NCI-H2107 (cell line): Measurements from ENCODE around the gene CPNE4.
A peak's percentile ranks its signal among the peaks of the same experiment; 100 is the strongest.

Experiments
- DNase-seq: peaks from one replicate; lab custom pipeline; 2025; lab: John Stamatoyannopoulos, UW

The CPNE4 gene

GRCh38 chr3:131796558-131797198, 238.1 kb downstream of the CPNE4 start:
- no peak for DNase-seq

- DNase-seq = no peak
Observed at GRCh38 chr3:131796111-131796510, 238.7 kb downstream of the CPNE4 start.

GRCh38 chr3:131795390-131796090, 239.3 kb downstream of the CPNE4 start:
- DNase-seq = no peak

- peak; percentile 30 for DNase-seq
Observed at GRCh38 chr3:131794766-131795388, 239.9 kb downstream of the CPNE4 start.

- no peak for DNase-seq
Observed at GRCh38 chr3:131793870-131794269, 240.9 kb downstream of the CPNE4 start.

GRCh38 chr3:131789188-131789587, 245.6 kb downstream of the CPNE4 start:
- no peak for DNase-seq

- DNase-seq = no peak
Observed at GRCh38 chr3:131786386-131786785, 248.4 kb downstream of the CPNE4 start.

- DNase-seq = no peak
Observed at GRCh38 chr3:131782751-131783150, 252.1 kb downstream of the CPNE4 start.

- DNase-seq = no peak
Observed at GRCh38 chr3:131778526-131778925, 256.3 kb downstream of the CPNE4 start.

GRCh38 chr3:131775650-131776049, 259.2 kb downstream of the CPNE4 start:
- no peak for DNase-seq

GRCh38 chr3:131772269-131773026, 262.4 kb downstream of the CPNE4 start:
- DNase-seq = no peak

GRCh38 chr3:131762981-131763564, 271.7 kb downstream of the CPNE4 start:
- DNase-seq = no peak

- no peak for DNase-seq
Observed at GRCh38 chr3:131756405-131756804, 278.4 kb downstream of the CPNE4 start.

- DNase-seq = no peak
Observed at GRCh38 chr3:131755380-131755779, 279.4 kb downstream of the CPNE4 start.

GRCh38 chr3:131750256-131750655, 284.6 kb downstream of the CPNE4 start:
- DNase-seq = no peak

GRCh38 chr3:131749826-131750225, 285.0 kb downstream of the CPNE4 start:
- DNase-seq = no peak

- DNase-seq = no peak
Observed at GRCh38 chr3:131747466-131747865, 287.3 kb downstream of the CPNE4 start.

- no peak for DNase-seq
Observed at GRCh38 chr3:131744765-131745164, 290.0 kb downstream of the CPNE4 start.

GRCh38 chr3:131743126-131743525, 291.7 kb downstream of the CPNE4 start:
- no peak for DNase-seq

GRCh38 chr3:131739211-131739610, 295.6 kb downstream of the CPNE4 start:
- DNase-seq = no peak

GRCh38 chr3:131738095-131738494, 296.7 kb downstream of the CPNE4 start:
- DNase-seq = no peak

- no peak for DNase-seq
Observed at GRCh38 chr3:131735544-131735943, 299.3 kb downstream of the CPNE4 start.
